Measurements from ENCODE around the gene SERPINE1.

SERPINE1 gene

DNA sequence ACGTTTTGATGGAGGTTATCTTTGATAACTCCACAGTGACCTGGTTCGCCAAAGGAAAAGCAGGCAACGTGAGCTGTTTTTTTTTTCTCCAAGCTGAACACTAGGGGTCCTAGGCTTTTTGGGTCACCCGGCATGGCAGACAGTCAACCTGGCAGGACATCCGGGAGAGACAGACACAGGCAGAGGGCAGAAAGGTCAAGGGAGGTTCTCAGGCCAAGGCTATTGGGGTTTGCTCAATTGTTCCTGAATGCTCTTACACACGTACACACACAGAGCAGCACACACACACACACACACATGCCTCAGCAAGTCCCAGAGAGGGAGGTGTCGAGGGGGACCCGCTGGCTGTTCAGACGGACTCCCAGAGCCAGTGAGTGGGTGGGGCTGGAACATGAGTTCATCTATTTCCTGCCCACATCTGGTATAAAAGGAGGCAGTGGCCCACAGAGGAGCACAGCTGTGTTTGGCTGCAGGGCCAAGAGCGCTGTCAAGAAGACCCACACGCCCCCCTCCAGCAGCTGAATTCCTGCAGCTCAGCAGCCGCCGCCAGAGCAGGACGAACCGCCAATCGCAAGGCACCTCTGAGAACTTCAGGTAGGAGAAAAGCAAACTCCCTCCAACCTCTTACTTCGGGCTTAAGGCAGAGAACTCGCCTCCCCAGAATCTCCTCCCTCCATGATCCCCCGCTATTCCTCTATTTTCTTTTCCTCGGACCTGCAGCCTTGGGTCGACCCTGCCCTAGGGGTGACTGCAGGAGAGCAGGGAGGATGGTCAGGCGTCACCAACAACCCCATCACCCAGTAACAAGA lies at the start of gene SERPINE1 (continued):
- TF ChIP-seq, protein P1, sequence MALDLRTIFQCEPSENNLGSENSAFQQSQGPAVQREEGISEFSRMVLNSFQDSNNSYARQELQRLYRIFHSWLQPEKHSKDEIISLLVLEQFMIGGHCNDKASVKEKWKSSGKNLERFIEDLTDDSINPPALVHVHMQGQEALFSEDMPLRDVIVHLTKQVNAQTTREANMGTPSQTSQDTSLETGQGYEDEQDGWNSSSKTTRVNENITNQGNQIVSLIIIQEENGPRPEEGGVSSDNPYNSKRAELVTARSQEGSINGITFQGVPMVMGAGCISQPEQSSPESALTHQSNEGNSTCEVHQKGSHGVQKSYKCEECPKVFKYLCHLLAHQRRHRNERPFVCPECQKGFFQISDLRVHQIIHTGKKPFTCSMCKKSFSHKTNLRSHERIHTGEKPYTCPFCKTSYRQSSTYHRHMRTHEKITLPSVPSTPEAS (tag by site-specific recombination; IDR thresholded peaks at IDR 0.05) = peak; percentile 72
- TF ChIP-seq ZNF202 (tag by site-specific recombination; IDR thresholded peaks at IDR 0.05; ENCODE audit: borderline replicate concordance) = no peak
- TF ChIP-seq, protein P2, sequence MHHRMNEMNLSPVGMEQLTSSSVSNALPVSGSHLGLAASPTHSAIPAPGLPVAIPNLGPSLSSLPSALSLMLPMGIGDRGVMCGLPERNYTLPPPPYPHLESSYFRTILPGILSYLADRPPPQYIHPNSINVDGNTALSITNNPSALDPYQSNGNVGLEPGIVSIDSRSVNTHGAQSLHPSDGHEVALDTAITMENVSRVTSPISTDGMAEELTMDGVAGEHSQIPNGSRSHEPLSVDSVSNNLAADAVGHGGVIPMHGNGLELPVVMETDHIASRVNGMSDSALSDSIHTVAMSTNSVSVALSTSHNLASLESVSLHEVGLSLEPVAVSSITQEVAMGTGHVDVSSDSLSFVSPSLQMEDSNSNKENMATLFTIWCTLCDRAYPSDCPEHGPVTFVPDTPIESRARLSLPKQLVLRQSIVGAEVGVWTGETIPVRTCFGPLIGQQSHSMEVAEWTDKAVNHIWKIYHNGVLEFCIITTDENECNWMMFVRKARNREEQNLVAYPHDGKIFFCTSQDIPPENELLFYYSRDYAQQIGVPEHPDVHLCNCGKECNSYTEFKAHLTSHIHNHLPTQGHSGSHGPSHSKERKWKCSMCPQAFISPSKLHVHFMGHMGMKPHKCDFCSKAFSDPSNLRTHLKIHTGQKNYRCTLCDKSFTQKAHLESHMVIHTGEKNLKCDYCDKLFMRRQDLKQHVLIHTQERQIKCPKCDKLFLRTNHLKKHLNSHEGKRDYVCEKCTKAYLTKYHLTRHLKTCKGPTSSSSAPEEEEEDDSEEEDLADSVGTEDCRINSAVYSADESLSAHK (tag by site-specific recombination; IDR thresholded peaks at IDR 0.05) = no peak
- TF ChIP-seq ZSCAN23 (tag by site-specific recombination; IDR thresholded peaks at IDR 0.05) = 0 out of 2 replicates have a peak, but pooled peaks have one; percentile 32
- TF ChIP-seq ZNF341 (tag by site-specific recombination; IDR thresholded peaks at IDR 0.05; ENCODE audit: low read depth) = peak; percentile 89
- TF ChIP-seq ZNF747 (tag by site-specific recombination; IDR thresholded peaks at IDR 0.05) = no peak
- TF ChIP-seq ZNF76 (tag by site-specific recombination; IDR thresholded peaks at IDR 0.05; ENCODE audit: borderline replicate concordance, low read depth) = 0 out of 2 replicates have a peak, but pooled peaks have one; percentile 16
- TF ChIP-seq ZNF785 (tag by site-specific recombination; IDR thresholded peaks at IDR 0.05) = 0 out of 2 replicates have a peak, but pooled peaks have one; percentile 22
- peak; percentile 24; the same call in 1 of the 2 replicates for TF ChIP-seq ZNF394 (tag by site-specific recombination; IDR thresholded peaks at IDR 0.05; ENCODE audit: borderline replicate concordance)
- peak; percentile 43; the same call in 1 of the 2 replicates for TF ChIP-seq ZNF501 (tag by site-specific recombination; IDR thresholded peaks at IDR 0.05)
- TF ChIP-seq ZNF555 (tag by site-specific recombination; conservative IDR thresholded peaks at IDR 0.05) = no peak
- TF ChIP-seq, protein P3, sequence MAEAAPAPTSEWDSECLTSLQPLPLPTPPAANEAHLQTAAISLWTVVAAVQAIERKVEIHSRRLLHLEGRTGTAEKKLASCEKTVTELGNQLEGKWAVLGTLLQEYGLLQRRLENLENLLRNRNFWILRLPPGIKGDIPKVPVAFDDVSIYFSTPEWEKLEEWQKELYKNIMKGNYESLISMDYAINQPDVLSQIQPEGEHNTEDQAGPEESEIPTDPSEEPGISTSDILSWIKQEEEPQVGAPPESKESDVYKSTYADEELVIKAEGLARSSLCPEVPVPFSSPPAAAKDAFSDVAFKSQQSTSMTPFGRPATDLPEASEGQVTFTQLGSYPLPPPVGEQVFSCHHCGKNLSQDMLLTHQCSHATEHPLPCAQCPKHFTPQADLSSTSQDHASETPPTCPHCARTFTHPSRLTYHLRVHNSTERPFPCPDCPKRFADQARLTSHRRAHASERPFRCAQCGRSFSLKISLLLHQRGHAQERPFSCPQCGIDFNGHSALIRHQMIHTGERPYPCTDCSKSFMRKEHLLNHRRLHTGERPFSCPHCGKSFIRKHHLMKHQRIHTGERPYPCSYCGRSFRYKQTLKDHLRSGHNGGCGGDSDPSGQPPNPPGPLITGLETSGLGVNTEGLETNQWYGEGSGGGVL (tag by site-specific recombination; IDR thresholded peaks at IDR 0.05) = peak; percentile 82
- TF ChIP-seq, protein P4, sequence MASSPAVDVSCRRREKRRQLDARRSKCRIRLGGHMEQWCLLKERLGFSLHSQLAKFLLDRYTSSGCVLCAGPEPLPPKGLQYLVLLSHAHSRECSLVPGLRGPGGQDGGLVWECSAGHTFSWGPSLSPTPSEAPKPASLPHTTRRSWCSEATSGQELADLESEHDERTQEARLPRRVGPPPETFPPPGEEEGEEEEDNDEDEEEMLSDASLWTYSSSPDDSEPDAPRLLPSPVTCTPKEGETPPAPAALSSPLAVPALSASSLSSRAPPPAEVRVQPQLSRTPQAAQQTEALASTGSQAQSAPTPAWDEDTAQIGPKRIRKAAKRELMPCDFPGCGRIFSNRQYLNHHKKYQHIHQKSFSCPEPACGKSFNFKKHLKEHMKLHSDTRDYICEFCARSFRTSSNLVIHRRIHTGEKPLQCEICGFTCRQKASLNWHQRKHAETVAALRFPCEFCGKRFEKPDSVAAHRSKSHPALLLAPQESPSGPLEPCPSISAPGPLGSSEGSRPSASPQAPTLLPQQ (tag by site-specific recombination; IDR thresholded peaks at IDR 0.05) = peak; percentile 86
- TF ChIP-seq ZBTB21 (tag by site-specific recombination; IDR thresholded peaks at IDR 0.05) = peak; percentile 46; the same call in 1 of the 2 replicates
- TF ChIP-seq, protein P5, sequence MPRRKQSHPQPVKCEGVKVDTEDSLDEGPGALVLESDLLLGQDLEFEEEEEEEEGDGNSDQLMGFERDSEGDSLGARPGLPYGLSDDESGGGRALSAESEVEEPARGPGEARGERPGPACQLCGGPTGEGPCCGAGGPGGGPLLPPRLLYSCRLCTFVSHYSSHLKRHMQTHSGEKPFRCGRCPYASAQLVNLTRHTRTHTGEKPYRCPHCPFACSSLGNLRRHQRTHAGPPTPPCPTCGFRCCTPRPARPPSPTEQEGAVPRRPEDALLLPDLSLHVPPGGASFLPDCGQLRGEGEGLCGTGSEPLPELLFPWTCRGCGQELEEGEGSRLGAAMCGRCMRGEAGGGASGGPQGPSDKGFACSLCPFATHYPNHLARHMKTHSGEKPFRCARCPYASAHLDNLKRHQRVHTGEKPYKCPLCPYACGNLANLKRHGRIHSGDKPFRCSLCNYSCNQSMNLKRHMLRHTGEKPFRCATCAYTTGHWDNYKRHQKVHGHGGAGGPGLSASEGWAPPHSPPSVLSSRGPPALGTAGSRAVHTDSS (tag by site-specific recombination; IDR thresholded peaks at IDR 0.05) = no peak
- peak; percentile 93 for TF ChIP-seq ZNF335 (tag by site-specific recombination; conservative IDR thresholded peaks at IDR 0.05)
- TF ChIP-seq, protein P6, sequence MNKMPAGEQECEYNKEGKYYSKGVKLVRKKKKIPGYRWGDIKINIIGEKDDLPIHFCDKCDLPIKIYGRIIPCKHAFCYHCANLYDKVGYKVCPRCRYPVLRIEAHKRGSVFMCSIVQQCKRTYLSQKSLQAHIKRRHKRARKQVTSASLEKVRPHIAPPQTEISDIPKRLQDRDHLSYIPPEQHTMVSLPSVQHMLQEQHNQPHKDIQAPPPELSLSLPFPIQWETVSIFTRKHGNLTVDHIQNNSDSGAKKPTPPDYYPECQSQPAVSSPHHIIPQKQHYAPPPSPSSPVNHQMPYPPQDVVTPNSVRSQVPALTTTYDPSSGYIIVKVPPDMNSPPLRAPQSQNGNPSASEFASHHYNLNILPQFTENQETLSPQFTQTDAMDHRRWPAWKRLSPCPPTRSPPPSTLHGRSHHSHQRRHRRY (tag by site-specific recombination; IDR thresholded peaks at IDR 0.05) = no peak
- no peak for TF ChIP-seq ZNF37A (tag by site-specific recombination; IDR thresholded peaks at IDR 0.05)
- TF ChIP-seq GLIS2 (tag by site-specific recombination; IDR thresholded peaks at IDR 0.05) = peak; percentile 78
- no peak for TF ChIP-seq ZNF701 (tag by site-specific recombination; IDR thresholded peaks at IDR 0.05)
- TF ChIP-seq ZNF530 (tag by site-specific recombination; IDR thresholded peaks at IDR 0.05; ENCODE audit: low read depth) = no peak
- peak; percentile 26; the same call in 1 of the 2 replicates for TF ChIP-seq ZBTB8A (tag by site-specific recombination; IDR thresholded peaks at IDR 0.05)
- no peak for TF ChIP-seq ZNF658 (tag by site-specific recombination; IDR thresholded peaks at IDR 0.05)
- TF ChIP-seq ZBTB48 (tag by site-specific recombination; IDR thresholded peaks at IDR 0.05) = peak; percentile 63; the same call in 1 of the 2 replicates
- TF ChIP-seq ZFP69B (tag by site-specific recombination; IDR thresholded peaks at IDR 0.05) = peak; percentile 61; the same call in 1 of the 2 replicates
- no peak for TF ChIP-seq ZNF529 (tag by site-specific recombination; IDR thresholded peaks at IDR 0.05; ENCODE audit: insufficient replicate concordance)
- TF ChIP-seq, protein P7, sequence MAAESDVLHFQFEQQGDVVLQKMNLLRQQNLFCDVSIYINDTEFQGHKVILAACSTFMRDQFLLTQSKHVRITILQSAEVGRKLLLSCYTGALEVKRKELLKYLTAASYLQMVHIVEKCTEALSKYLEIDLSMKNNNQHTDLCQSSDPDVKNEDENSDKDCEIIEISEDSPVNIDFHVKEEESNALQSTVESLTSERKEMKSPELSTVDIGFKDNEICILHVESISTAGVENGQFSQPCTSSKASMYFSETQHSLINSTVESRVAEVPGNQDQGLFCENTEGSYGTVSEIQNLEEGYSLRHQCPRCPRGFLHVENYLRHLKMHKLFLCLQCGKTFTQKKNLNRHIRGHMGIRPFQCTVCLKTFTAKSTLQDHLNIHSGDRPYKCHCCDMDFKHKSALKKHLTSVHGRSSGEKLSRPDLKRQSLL (tag by site-specific recombination; IDR thresholded peaks at IDR 0.05) = no peak
- TF ChIP-seq KLF10 (tag by site-specific recombination; IDR thresholded peaks at IDR 0.05) = peak; percentile 58; the same call in 1 of the 2 replicates

Measured in HEK293 (cell line).